PC-9 (cell line): ENCODE data around the gene SMG6. TPM values are rescaled to one million over a fixed set of nuclear protein-coding genes. Genes with fewer than 3 reads are reported as not detected.

Experiments
- BruUV-seq: library from RNA; stranded (reverse); fragments of 400-500 nt; replicated peaks from 2 replicates; lab custom pipeline; 2021; lab: Mats Ljungman, UMichigan
- CTCF ChIA-PET: fragments of 300-600 bp; sonication (Branson Sonifier 250); formaldehyde crosslinking; loops from one replicate; lab custom pipeline; 2022; ENCODE audit warnings: antibody characterized with exemption; lab: Charles Lee
- POLR2A ChIA-PET: fragments of 300-600 bp; sonication (Branson Sonifier 250); formaldehyde crosslinking; loops from one replicate; lab custom pipeline; 2022; ENCODE audit warnings: antibody characterized with exemption; ENCODE audit not compliant: unreplicated experiment; lab: Charles Lee
- DNase-seq, 2 experiments: peaks; one replicate each; pipeline versions ENCODE4 v3.0.0 to v3.0.0-alpha.2; 2015 to 2022; ENCODE audit warnings: mixed read lengths in 1 of 2
- H2AFZ ChIP-seq: fragments of 200-600 bp; sonication (generic); 2 replicates; pipeline ENCODE4 v1.8.1; 2017; ENCODE audit warnings: antibody characterized with exemption
- H3F3A ChIP-seq: fragments of 200-600 bp; sonication (generic); 2 replicates; pipeline ENCODE4 v1.8.1; 2017; ENCODE audit warnings: antibody characterized with exemption, mild to moderate bottlenecking, low read depth; ENCODE audit not compliant: insufficient read depth
- H3K27ac ChIP-seq: fragments of 200-600 bp; sonication (generic); 2 replicates; pipeline ENCODE4 v1.6.1; 2016; ENCODE audit warnings: mixed run types
- H3K27me3 ChIP-seq: fragments of 200-600 bp; sonication (generic); 2 replicates; pipeline ENCODE4 v1.6.1; 2016; ENCODE audit warnings: low read depth, mixed run types; ENCODE audit not compliant: insufficient read depth
- H3K36me3 ChIP-seq: fragments of 200-600 bp; sonication (generic); 2 replicates; pipeline ENCODE4 v1.6.1; 2016; ENCODE audit warnings: low read depth, mixed run types
- H3K4me1 ChIP-seq: fragments of 200-600 bp; sonication (generic); replicated peaks from 2 replicates; pipeline ENCODE4 v1.6.1; 2016; ENCODE audit warnings: mixed run types; ENCODE audit not compliant: insufficient read depth
- H3K4me2 ChIP-seq: fragments of 200-600 bp; sonication (generic); 2 replicates; pipeline ENCODE4 v1.6.1; 2017; ENCODE audit warnings: mixed run types
- H3K4me3 ChIP-seq: fragments of 200-600 bp; sonication (generic); 2 replicates; pipeline ENCODE4 v1.6.1; 2016; ENCODE audit warnings: mixed run types
- H3K79me2 ChIP-seq: fragments of 200-600 bp; sonication (generic); 2 replicates; pipeline ENCODE4 v1.6.1; 2017; ENCODE audit warnings: low read depth, mixed run types
- H3K9me2 ChIP-seq: fragments of 200-600 bp; sonication (generic); 2 replicates; pipeline ENCODE4 v1.8.1; 2017; ENCODE audit warnings: mild to moderate bottlenecking; ENCODE audit not compliant: insufficient read depth
- H3K9me3 ChIP-seq: fragments of 200-600 bp; sonication (generic); 2 replicates; pipeline ENCODE4 v1.8.1; 2016; ENCODE audit warnings: low read depth; ENCODE audit not compliant: insufficient read depth
- H4K20me1 ChIP-seq: fragments of 200-600 bp; sonication (generic); 2 replicates; pipeline ENCODE4 v1.8.1; 2017; ENCODE audit not compliant: insufficient read depth
- EZH2 ChIP-seq: fragments of 200-600 bp; sonication (generic); IDR thresholded peaks from 2 replicates; pipeline ENCODE4 v1.8.0; 2017; ENCODE audit warnings: antibody characterized with exemption, low read depth
- intact Hi-C: fragments of 100-400 bp; cut with micrococcal nuclease; formaldehyde crosslinking; loops from one replicate; pipeline ENCODE4 v1.10.0; 2022; ENCODE audit not compliant: unreplicated experiment
- total RNA-seq: library from RNA; stranded (reverse); gene quantifications from 2 replicates; pipeline ENCODE4 v1.2.3, GENCODE V29; 2021
- TF ChIP-seq, protein P1 (sequence below): fragments of 200-600 bp; sonication (generic); conservative IDR thresholded peaks from 2 replicates; pipeline ENCODE4 v1.6.1; 2017; ENCODE audit warnings: mixed run types, antibody characterized with exemption, mild to moderate bottlenecking, moderate library complexity

The SMG6 gene
- total RNA-seq, 1 experiment from 2014 or later = 43.1 TPM

DNA sequence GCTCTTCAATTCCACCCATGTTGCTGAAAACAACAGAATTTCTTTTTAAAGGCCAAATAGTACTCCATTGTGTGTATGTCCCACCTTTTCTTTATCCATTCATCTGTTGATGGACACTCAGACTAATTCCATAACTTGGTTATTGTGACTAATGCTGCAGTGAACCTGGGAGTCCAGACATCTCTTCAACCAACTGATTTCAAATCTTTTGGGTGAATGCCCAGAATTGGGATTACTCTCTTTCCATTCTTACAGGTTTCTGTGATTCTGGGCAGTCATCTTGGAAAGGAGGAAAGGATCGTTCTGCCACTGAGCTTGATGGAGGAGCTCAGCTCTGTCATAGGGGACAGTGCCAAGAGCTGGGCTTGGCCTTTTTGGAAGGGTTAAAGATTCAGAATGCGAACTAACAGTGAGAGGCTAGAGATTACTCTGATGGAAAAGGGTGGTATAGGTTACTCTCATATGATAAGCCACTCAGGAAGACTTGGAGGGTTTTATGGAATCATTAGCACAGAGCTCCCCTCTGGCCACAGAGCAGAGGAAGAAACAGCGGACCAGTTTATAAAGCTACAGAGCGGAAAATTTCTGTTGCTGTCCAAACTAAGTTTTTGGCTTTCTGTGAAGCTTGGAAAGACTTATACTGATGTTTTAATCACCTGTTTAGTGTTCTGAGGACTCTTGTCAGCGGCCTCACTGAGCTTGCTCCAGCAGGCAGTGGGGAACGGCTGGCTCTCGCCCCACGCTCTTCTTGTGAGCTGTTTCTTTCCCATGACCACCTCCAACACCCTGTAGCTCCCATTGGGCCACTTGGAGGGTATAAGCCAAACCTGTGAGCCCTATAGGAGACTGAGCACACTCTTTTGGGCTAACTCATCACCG lies 200.4 kb downstream of the SMG6 start:
- no TSS peak for BruUV-seq
- DNase-seq = peak; percentile 19 to 82
- H3K27ac ChIP-seq = peak overlapping the region; percentile 8; the same call in 1 of the 2 replicates
- no peaks in the 10 kb centered on the region for H3K36me3 ChIP-seq
- intact Hi-C loops = loop anchor here (5.0 kb wide), 2 partner anchors 34 to 254 kb away; no protein-coding TSS in a partner anchor
- H3K79me2 ChIP-seq = no peaks in the 10 kb centered on the region
- POLR2A ChIA-PET = interaction anchor here (0.6 to 0.8 kb wide), 3 partner anchors 18 to 304 kb away, joined by 3 to 11 read pairs (median 5); no protein-coding TSS in a partner anchor
- H3F3A ChIP-seq = peaks cover 33% of the 10 kb centered on the region
- H3K9me3 ChIP-seq = no peaks in the 10 kb centered on the region
- no peaks in the 10 kb centered on the region for H3K9me2 ChIP-seq
- no peaks in the 10 kb centered on the region for H4K20me1 ChIP-seq
- no peak for TF ChIP-seq EZH2
- TF ChIP-seq, protein P1, sequence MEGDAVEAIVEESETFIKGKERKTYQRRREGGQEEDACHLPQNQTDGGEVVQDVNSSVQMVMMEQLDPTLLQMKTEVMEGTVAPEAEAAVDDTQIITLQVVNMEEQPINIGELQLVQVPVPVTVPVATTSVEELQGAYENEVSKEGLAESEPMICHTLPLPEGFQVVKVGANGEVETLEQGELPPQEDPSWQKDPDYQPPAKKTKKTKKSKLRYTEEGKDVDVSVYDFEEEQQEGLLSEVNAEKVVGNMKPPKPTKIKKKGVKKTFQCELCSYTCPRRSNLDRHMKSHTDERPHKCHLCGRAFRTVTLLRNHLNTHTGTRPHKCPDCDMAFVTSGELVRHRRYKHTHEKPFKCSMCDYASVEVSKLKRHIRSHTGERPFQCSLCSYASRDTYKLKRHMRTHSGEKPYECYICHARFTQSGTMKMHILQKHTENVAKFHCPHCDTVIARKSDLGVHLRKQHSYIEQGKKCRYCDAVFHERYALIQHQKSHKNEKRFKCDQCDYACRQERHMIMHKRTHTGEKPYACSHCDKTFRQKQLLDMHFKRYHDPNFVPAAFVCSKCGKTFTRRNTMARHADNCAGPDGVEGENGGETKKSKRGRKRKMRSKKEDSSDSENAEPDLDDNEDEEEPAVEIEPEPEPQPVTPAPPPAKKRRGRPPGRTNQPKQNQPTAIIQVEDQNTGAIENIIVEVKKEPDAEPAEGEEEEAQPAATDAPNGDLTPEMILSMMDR = no peak
- H3K4me2 ChIP-seq = no peak overlapping the region
- no peaks in the 10 kb centered on the region for H3K27me3 ChIP-seq
- CTCF ChIA-PET = interaction anchor here (0.6 kb wide), 3 partner anchors 13 to 380 kb away, joined by 5 to 7 read pairs (median 5); no protein-coding TSS in a partner anchor
- H3K4me3 ChIP-seq = no peak overlapping the region
- H2AFZ ChIP-seq = no peak overlapping the region
- H3K4me1 ChIP-seq = peaks cover 17% of the 10 kb centered on the region

DNA sequence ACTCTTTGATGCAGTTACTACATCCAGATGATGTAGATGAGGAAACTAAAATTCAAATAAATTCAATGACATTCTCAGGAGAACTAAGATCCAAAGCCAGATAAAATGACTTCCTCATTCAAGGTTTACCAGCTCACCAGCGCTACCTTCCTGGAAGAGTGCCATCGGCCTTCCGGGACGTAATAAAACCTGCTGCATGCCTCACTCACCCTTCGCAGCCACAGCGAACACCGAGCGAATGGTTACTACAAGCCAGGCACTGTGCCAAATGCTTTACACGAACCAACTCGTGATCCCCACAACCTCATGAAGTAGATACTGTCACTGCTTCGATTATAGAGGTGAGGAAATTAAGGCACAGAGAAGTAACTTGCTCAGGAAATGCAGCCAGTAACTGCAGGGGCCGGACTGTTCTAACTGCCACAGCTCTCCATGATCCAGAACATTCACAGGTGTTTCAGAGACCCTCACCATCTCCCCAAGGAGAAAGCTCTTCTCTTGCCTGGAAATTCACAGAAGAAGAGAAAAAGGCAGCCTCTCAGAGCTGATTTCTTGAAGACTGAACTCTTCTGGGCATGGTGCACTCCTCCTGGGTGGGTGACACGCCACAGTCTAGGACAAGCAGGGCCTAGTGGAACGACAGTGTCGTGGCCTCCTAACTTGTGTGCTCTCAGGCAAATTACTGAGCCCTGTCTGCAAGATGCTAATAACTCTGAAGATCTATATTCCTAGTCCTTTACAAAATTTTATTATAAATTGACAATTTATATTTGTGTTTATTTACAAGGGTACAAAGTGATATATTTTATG lies 201.9 kb downstream of the SMG6 start:
- no peaks in the 10 kb centered on the region for H3K9me2 ChIP-seq
- CTCF ChIA-PET = no interaction called here
- H3K36me3 ChIP-seq = no peaks in the 10 kb centered on the region
- no peaks in the 10 kb centered on the region for H3K27me3 ChIP-seq
- peaks cover 33% of the 10 kb centered on the region for H3F3A ChIP-seq
- POLR2A ChIA-PET = interaction anchor here (0.6 kb wide), 2 partner anchors 36 to 860 kb away, joined by 3 to 8 read pairs; no protein-coding TSS in a partner anchor
- H3K4me1 ChIP-seq = peaks cover 17% of the 10 kb centered on the region
- peak; percentile 96 to 99 for DNase-seq
- peak overlapping the region; percentile 77 for H3K27ac ChIP-seq
- no peak for TF ChIP-seq EZH2
- TF ChIP-seq, protein P1 = no peak
- intact Hi-C loops = loop anchor here (1.0 to 5.0 kb wide), 3 partner anchors 17 to 256 kb away; no protein-coding TSS in a partner anchor
- no peaks in the 10 kb centered on the region for H4K20me1 ChIP-seq
- H3K4me2 ChIP-seq = peak overlapping the region; percentile 49
- no peak overlapping the region for H3K4me3 ChIP-seq
- H3K79me2 ChIP-seq = no peaks in the 10 kb centered on the region
- H3K9me3 ChIP-seq = no peaks in the 10 kb centered on the region
- BruUV-seq = no TSS peak
- no peak overlapping the region for H2AFZ ChIP-seq

DNA sequence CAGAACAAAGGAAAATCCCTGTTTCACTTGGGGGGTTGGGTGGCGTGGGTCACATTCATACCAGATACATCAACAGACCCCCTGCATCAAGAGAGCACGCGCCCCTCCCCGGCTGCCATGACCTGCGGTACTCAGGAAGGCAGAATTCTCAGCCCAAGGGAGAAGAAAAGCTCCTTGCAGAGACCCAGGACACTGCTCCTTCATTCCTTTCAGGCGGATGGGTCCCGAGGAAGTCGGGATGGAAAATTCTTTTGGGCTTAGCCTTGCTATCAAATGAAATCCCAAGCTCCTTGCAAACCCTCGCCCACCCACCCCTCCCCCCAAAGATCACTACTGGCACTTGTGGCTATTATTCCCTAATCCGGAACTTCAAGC lies 208.1 kb downstream of the SMG6 start:
- no TSS peak for BruUV-seq
- no peak overlapping the region for H2AFZ ChIP-seq
- ChIA-PET POLR2A (no interaction called here), CTCF (no interaction called here)
- no peaks in the 10 kb centered on the region for H3K9me2 ChIP-seq
- no peaks in the 10 kb centered on the region for H3K9me3 ChIP-seq
- no peaks in the 10 kb centered on the region for H4K20me1 ChIP-seq
- no peak overlapping the region for H3K4me3 ChIP-seq
- H3K79me2 ChIP-seq = no peaks in the 10 kb centered on the region
- no peak overlapping the region for H3K4me2 ChIP-seq
- intact Hi-C loops = no loop called here
- no peak overlapping the region for H3K27ac ChIP-seq
- peaks cover 17% of the 10 kb centered on the region; the same call in 1 of the 2 replicates for H3F3A ChIP-seq
- no peak for DNase-seq
- no peaks in the 10 kb centered on the region for H3K27me3 ChIP-seq
- no peak for TF ChIP-seq EZH2
- TF ChIP-seq, protein P1 = no peak
- no peaks in the 10 kb centered on the region for H3K36me3 ChIP-seq
- H3K4me1 ChIP-seq = peaks cover 12% of the 10 kb centered on the region
